ENCODE data around the gene SHISAL1. TPM values are rescaled to one million over a fixed set of nuclear protein-coding genes. Genes with fewer than 3 reads are reported as not detected.
A peak's percentile ranks its signal among the peaks of the same experiment; 100 is the strongest.

The SHISAL1 gene
- total RNA-seq, 6 experiments from 2014 or later: not detected

DNA sequence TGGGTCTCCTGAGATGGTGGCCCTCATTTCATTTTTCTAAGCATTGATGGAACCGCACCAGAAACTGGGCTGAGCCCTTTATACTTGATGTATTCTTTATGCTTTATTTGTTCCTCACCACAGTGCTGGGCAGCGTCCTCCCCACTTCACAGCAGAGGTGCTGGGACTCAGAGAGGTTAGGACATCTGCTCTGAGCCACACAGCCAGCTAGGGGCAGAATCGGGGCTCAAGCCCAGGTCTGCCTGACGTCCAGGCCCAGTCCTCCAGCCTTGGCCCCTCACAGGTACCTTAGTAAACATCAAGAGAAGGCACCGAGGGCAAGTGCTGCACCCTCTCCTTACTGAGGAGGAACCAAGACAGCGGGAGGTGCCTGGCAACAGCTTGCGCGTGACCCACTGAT is 20.2 kb upstream of the SHISAL1 start:
- no peak overlapping the region for H3K4me3 Mint-ChIP-seq
- TF ChIP-seq, protein P1, sequence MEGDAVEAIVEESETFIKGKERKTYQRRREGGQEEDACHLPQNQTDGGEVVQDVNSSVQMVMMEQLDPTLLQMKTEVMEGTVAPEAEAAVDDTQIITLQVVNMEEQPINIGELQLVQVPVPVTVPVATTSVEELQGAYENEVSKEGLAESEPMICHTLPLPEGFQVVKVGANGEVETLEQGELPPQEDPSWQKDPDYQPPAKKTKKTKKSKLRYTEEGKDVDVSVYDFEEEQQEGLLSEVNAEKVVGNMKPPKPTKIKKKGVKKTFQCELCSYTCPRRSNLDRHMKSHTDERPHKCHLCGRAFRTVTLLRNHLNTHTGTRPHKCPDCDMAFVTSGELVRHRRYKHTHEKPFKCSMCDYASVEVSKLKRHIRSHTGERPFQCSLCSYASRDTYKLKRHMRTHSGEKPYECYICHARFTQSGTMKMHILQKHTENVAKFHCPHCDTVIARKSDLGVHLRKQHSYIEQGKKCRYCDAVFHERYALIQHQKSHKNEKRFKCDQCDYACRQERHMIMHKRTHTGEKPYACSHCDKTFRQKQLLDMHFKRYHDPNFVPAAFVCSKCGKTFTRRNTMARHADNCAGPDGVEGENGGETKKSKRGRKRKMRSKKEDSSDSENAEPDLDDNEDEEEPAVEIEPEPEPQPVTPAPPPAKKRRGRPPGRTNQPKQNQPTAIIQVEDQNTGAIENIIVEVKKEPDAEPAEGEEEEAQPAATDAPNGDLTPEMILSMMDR (IDR thresholded peaks at IDR 0.05): no peak
- H3K4me1 Mint-ChIP-seq (ENCODE audit: low read depth): peaks cover 10% of the 10 kb centered on the region

DNA sequence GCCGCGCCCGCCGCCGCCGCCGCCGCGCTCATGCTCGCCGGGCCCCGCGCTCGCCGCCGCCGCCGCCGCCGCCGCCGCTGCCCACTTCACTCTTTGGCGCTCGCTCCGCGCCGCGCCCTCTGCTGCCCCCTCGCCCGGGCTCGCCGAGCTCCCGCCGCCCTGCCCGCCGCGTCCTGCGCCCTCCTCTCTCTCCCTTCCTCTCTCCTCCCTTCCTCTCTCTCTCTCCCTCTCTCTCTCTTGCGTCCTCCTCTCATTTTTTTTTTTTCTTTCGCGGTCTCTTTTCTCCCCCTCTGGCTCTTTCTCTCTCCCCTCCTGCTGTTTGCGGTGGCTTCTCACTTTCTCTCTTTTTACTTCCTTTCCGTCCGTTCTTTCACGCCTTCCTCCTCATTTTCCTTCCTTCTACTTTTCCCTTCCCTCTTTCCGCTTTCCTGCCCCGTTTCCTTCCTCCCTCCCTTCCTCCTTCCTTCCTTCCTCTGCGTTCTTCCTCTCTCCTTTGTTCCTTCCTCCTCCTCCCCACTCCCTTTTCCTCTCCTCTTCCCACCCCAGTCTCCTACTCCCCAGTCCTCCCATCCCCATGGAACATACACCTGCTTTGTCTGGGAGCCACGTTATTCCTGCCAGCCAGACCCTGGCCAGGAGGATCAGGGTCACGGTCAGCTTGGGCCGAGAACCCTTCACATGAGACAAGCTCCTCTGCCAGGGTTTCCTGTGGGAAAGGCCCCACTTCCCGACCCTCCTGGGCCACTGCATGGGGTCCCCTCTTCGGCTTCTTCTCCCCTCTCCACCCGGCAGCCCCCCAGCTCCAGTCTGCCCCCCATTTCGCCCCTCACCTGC is 19.3 kb upstream of the SHISAL1 start:
- Mint-ChIP-seq H3K4me1 (ENCODE audit: low read depth) (peaks cover 5% of the 10 kb centered on the region; the same call in 1 of the 2 replicates), H3K36me3 (ENCODE audit: low read depth) (no peaks in the 10 kb centered on the region), H3K9me3 (no peaks in the 10 kb centered on the region), H3K27me3 (ENCODE audit: insufficient read depth) (peaks cover 35% of the 10 kb centered on the region), H3K4me3 (peak overlapping the region; percentile 44), H3K27ac (no peak overlapping the region)
- TF ChIP-seq, protein P1 (IDR thresholded peaks at IDR 0.05): no peak
- DNase-seq: no peak

More for the DNA sequence above, 20.2 kb upstream of the SHISAL1 start:
- Mint-ChIP-seq H3K36me3 (ENCODE audit: low read depth) (no peaks in the 10 kb centered on the region), H3K9me3 (no peaks in the 10 kb centered on the region), H3K27me3 (ENCODE audit: insufficient read depth) (peaks cover 32% of the 10 kb centered on the region), H3K27ac (no peak overlapping the region)
- DNase-seq: no peak

DNA sequence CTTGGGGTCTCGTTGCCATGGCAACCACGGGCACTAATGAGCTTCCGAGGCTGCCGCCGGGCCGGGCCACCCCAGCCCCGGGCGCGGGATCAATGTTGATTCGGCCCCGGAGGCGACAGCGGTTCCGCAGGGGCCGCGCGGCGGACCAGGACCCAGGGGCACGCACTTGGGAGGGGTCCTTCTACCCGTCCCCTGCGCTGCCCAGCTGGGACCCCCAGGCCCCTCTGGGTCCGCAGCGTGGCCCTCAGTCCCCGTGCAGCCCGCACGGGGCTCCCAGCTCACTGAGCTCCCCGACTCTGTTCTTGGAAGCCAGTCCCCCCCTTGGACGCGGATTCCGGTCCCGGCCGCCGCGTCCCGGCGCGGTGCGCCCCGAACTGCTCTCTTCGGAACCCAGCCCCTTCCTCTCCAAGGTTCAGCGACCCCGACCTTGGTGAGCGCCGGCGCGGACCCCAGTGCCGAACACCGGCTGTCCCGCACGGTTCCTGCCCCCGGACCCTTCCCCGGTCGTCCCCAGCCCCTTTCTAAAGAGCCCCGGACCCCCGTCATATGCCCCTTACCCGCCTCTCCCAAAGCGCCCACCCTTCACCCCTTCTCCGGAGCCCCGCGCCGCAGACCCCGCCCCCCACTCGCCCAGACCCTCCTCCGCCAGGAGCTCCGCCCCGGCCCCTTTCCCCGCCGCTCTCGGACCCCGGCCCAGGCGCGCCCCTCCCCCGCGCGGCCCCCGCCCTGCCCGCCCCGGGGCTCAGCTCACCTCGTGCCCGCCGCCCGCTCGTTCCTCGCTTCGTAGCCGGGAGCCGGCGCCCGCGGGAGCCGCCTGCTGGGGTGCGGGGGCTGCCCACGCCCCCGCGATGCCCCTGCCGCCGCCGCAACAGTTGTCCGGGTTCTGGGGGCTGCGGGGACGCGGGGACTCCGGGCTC is 18.3 kb upstream of the SHISAL1 start:
- Mint-ChIP-seq H3K36me3 (ENCODE audit: low read depth) (no peaks in the 10 kb centered on the region), H3K27ac (no peak overlapping the region), H3K4me1 (ENCODE audit: low read depth) (peaks cover 13% of the 10 kb centered on the region), H3K27me3 (ENCODE audit: insufficient read depth) (peaks cover 35% of the 10 kb centered on the region), H3K9me3 (no peaks in the 10 kb centered on the region), H3K4me3 (no peak overlapping the region)
- DNase-seq: no peak
- TF ChIP-seq, protein P1 (IDR thresholded peaks at IDR 0.05): no peak

DNA sequence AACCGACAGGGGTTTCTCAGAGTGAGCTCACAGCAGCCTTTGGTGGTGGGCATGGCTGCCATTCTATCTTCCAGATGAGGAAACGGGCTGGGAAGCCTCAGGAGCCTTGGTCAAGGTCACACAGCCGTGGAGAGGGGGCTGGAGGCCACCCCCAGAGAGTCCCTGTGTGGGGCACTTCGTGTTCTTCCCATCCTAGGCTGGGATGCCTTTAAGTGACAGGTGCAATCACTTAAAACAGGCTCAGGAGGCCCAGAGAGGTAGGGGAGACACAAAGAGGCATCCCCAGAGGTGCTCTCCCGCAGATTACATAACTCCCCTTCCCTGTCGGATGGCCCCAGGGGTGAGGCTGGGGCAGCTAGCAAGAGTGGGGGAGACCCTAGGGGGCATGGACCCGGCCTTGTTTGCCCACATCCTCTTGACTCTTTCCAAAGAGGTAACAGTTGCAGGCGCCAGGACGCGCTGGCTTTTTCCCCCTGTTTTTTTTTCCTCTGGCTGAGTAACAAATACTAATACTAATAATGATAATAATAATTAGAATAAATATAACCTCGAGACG is 17.5 kb upstream of the SHISAL1 start:
- TF ChIP-seq, protein P1 (IDR thresholded peaks at IDR 0.05): no peak
- Mint-ChIP-seq H3K4me3 (no peak overlapping the region), H3K27me3 (ENCODE audit: insufficient read depth) (peaks cover 35% of the 10 kb centered on the region)

DNA sequence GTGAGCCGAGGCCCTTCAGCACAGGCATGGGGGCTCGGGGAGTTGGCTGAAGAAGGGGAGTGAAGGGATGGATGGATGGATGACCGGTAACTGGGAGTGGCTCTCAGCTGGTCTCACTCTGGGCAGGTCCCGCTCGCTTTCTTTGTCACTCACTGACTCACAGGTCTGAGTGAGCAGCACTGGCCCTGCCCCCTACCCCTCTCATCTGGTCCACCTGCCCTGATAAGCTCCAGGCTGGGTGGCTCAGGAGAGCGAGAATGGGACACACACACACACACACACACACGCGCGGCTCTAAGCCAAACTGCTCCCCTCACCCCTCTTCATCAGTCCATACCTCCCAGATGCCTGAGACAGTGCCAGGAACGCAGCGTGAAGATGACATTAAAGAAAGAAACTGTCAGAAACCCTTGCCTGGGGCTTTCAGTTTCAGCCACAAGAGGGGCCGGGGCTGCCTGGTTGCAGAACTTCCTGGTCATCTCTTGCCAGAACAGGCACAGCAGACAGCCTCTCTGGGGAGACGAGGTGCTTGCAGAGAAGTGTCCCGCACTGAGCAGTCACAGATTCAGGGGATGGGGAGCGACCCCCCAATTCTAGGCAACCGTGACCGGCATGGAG is 16.5 kb upstream of the SHISAL1 start:
- H3K27ac Mint-ChIP-seq: no peak overlapping the region
- peaks cover 35% of the 10 kb centered on the region for H3K27me3 Mint-ChIP-seq (ENCODE audit: insufficient read depth)
- no peaks in the 10 kb centered on the region for H3K9me3 Mint-ChIP-seq
- H3K4me3 Mint-ChIP-seq: no peak overlapping the region
- DNase-seq: no peak
- no peaks in the 10 kb centered on the region for H3K36me3 Mint-ChIP-seq (ENCODE audit: low read depth)
- peaks cover 19% of the 10 kb centered on the region for H3K4me1 Mint-ChIP-seq (ENCODE audit: low read depth)
- TF ChIP-seq, protein P1 (IDR thresholded peaks at IDR 0.05): no peak

More for the DNA sequence above, 17.5 kb upstream of the SHISAL1 start:
- peaks cover 19% of the 10 kb centered on the region for H3K4me1 Mint-ChIP-seq (ENCODE audit: low read depth)
- no peak overlapping the region for H3K27ac Mint-ChIP-seq
- DNase-seq: no peak
- no peaks in the 10 kb centered on the region for H3K36me3 Mint-ChIP-seq (ENCODE audit: low read depth)
- H3K9me3 Mint-ChIP-seq: no peaks in the 10 kb centered on the region

Measured in HFFc6 (cell line).